SK-N-MC (cell line): ENCODE data around the gene ADGB.

Experiments
- DNase-seq: peaks from one replicate; pipeline ENCODE4 v3.0.0-alpha.2; 2011; ENCODE audit warnings: low read depth, low spot score
- H3K27ac ChIP-seq: fragments of 200-600 bp; sonication (generic); 2 replicates; pipeline ENCODE4 v1.5.1; 2016; ENCODE audit warnings: mixed run types
- H3K36me3 ChIP-seq: fragments of 200-600 bp; sonication (generic); 2 replicates; pipeline ENCODE4 v1.6.1; 2017; ENCODE audit warnings: antibody characterized with exemption, low read length, mixed read lengths; ENCODE audit not compliant: insufficient read depth
- H3K4me3 ChIP-seq: fragments of 200-600 bp; sonication (generic); 2 replicates; pipeline ENCODE4 v1.5.1; 2016
- H3K9ac ChIP-seq: fragments of 200-600 bp; sonication (generic); 2 replicates; pipeline ENCODE4 v1.8.0; 2017; ENCODE audit warnings: mixed run types, mixed read lengths; ENCODE audit not compliant: insufficient read length
- H3K9me3 ChIP-seq: fragments of 200-600 bp; sonication (generic); 2 replicates; pipeline ENCODE4 v1.6.1; 2017; ENCODE audit warnings: low read depth, mild to moderate bottlenecking, antibody characterized with exemption, low read length, moderate library complexity, mixed read lengths
- EZH2 ChIP-seq: fragments of 200-600 bp; sonication (generic); IDR thresholded peaks from one replicate; pipeline ENCODE4 v1.6.1; 2017; ENCODE audit warnings: antibody characterized with exemption
- FOXP2 ChIP-seq: optimal IDR thresholded peaks from 2 replicates; pipeline ENCODE3; 2011; ENCODE audit warnings: mild to moderate bottlenecking, moderate library complexity; ENCODE audit not compliant: insufficient read depth; ENCODE audit errors: extremely low read length, control extremely low read depth
- POLR2AphosphoS5 ChIP-seq: IDR thresholded peaks from 2 replicates; pipeline ENCODE4 v1.6.1; 2012; ENCODE audit warnings: mild to moderate bottlenecking, low read depth, low read length, borderline replicate concordance

Gene ADGB

GRCh38 chr6:146857180-146857979 is 258.6 kb downstream of the ADGB start:
- Histone ChIP-seq H3K27ac (no peak overlapping the region), H3K9me3 (no peaks in the 10 kb centered on the region), H3K36me3 (no peaks in the 10 kb centered on the region), H3K9ac (no peak overlapping the region), H3K4me3 (peak overlapping the region; percentile 61)
- no peak for DNase-seq
- TF ChIP-seq EZH2 = no peak
- TF ChIP-seq POLR2AphosphoS5 = no peak
- no peak for TF ChIP-seq FOXP2

DNA sequence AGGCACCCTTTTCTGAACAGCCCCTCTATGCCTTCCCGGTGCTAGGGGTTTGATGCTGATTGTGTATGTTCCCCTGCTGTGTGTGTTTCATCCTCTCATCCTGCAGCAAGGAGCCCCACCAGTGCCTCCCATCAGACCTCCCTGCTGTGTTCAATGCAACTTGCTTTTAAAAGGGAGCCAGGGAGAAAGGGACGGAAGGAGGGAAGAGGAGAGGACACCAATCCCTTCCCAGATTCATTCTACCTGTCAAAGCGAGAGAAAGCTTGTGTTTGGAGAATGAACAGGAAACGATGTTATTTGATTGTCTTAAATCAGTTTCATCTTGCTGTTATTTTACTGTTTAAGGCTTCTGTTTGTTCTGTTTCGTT is 259.2 kb downstream of the ADGB start:
- Histone ChIP-seq H3K9ac (no peak overlapping the region), H3K9me3 (no peaks in the 10 kb centered on the region), H3K36me3 (no peaks in the 10 kb centered on the region), H3K4me3 (peak overlapping the region; percentile 61), H3K27ac (no peak overlapping the region)
- TF ChIP-seq POLR2AphosphoS5 = no peak
- DNase-seq = no peak

DNA sequence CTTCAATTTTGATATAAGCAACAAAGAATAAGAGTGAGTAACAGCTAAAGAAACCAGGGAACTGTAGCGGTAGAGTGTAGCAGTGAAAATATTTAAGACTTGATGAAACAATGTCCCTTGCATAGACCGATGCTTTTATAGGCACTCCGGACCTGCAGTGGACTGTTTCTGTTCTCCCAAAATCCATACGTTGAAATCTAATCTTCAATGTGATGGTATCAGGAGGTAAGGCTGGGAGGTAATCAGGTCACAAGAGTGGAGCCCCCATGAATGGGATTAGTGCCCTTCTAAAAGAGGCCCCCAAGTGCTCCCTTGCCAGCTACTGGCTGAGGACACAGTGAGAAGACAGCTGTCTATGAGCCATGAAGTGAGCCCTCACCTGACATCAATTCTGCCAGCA is 260.4 kb downstream of the ADGB start:
- H3K4me3 ChIP-seq = no peak overlapping the region
- no peak overlapping the region for H3K27ac ChIP-seq
- no peaks in the 10 kb centered on the region for H3K9me3 ChIP-seq
- no peak overlapping the region for H3K9ac ChIP-seq
- DNase-seq = no peak
- no peaks in the 10 kb centered on the region for H3K36me3 ChIP-seq
- no peak for TF ChIP-seq FOXP2
- TF ChIP-seq POLR2AphosphoS5 = no peak
- no peak for TF ChIP-seq EZH2

DNA sequence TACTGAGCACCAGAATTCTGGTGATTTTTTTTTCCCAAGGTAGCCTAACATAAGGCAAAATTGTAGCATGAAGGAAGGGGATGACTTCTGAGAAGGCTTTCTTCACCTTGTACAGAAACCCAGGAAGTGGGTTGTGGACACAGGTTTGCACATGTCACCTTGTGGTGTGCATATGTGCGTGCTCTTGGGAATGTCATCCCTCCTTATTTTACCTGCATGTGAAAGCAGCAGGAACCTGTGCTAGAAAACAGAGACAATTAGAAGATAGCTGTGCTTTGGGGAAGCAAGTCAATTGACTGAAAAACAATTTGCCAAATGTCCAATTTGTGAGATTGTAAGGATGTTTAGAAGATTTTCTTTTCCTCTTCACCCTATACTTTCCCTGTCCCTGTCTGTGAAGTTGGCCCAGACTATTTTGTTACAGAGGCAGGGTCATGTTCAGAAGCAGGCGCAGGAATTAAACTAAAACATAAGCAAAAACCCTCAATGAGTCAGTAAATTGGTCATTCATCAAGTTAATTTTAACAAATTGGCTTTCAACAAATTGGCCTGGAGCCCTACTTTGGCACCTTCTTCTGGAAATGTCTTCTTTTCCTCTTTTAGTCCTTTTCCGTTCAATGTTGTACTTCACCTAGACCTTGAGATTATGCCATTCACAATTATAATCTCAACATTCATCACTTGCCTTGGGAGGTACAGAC is 261.2 kb downstream of the ADGB start:
- DNase-seq = no peak
- TF ChIP-seq POLR2AphosphoS5 = no peak
- no peak for TF ChIP-seq FOXP2
- TF ChIP-seq EZH2 = no peak
- Histone ChIP-seq H3K9me3 (no peaks in the 10 kb centered on the region), H3K36me3 (no peaks in the 10 kb centered on the region), H3K4me3 (no peak overlapping the region), H3K27ac (no peak overlapping the region), H3K9ac (no peak overlapping the region)

DNA sequence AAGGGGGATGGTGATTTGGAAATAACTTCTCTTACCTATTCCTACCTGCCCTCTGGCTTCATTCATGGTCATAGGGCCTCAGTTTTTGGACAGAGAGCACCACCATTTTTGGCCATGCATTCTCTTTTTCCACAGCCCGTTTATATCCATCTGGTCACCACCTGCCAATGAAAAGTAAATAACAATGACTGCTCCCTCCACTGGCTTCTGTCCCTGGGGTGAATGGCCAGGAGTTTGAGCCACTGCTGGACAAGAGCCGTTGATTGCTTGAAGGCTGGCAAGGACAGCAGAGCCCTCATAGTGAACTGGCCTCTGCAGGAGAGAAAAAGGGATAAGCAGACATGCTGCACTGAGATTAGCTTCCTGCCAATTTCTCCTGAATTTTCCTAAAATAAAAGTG is 261.8 kb downstream of the ADGB start:
- Histone ChIP-seq H3K27ac (no peak overlapping the region), H3K4me3 (no peak overlapping the region), H3K9me3 (no peaks in the 10 kb centered on the region), H3K36me3 (no peaks in the 10 kb centered on the region), H3K9ac (no peak overlapping the region)
- no peak for DNase-seq
- no peak for TF ChIP-seq FOXP2
- TF ChIP-seq POLR2AphosphoS5 = no peak
- no peak for TF ChIP-seq EZH2

- Histone ChIP-seq H3K9me3 (no peaks in the 10 kb centered on the region), H3K27ac (no peak overlapping the region), H3K9ac (no peak overlapping the region), H3K36me3 (no peaks in the 10 kb centered on the region), H3K4me3 (no peak overlapping the region)
- DNase-seq = no peak
- TF ChIP-seq EZH2 = no peak
- no peak for TF ChIP-seq FOXP2
Observed at GRCh38 chr6:146861029-146861563, 262.3 kb downstream of the ADGB start.

- no peak for DNase-seq
- no peak for TF ChIP-seq POLR2AphosphoS5
- TF ChIP-seq FOXP2 = no peak
- TF ChIP-seq EZH2 = no peak
- no peaks in the 10 kb centered on the region for H3K36me3 ChIP-seq
Observed at GRCh38 chr6:146861716-146862115, 262.9 kb downstream of the ADGB start.

DNA sequence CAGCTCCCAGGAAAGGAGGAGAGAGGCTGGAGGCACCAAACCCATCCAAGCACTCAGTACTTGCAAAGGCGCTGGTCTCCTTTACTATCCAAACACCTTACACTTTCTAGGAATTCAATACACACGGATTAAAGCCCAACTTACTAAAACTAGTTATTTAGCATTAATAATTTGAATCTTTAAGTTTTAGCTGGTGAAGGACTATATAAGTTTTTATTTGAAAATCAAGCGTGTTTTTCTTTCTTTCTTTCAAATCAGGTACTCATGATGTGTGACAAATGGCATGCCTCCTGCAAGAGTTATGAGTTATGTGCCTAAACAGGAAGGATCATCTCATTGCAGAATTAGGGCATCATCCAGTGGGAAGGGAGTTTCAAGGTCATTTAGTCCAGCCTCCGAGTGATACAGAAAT is 263.7 kb downstream of the ADGB start:
- Histone ChIP-seq H3K9ac (no peak overlapping the region), H3K27ac (no peak overlapping the region), H3K9me3 (no peaks in the 10 kb centered on the region), H3K36me3 (no peaks in the 10 kb centered on the region), H3K4me3 (no peak overlapping the region)
- no peak for DNase-seq
- no peak for TF ChIP-seq FOXP2
- TF ChIP-seq POLR2AphosphoS5 = no peak

More at GRCh38 chr6:146861716-146862115, 262.9 kb downstream of the ADGB start:
- Histone ChIP-seq H3K9ac (no peak overlapping the region), H3K4me3 (no peak overlapping the region), H3K27ac (no peak overlapping the region), H3K9me3 (no peaks in the 10 kb centered on the region)

DNA sequence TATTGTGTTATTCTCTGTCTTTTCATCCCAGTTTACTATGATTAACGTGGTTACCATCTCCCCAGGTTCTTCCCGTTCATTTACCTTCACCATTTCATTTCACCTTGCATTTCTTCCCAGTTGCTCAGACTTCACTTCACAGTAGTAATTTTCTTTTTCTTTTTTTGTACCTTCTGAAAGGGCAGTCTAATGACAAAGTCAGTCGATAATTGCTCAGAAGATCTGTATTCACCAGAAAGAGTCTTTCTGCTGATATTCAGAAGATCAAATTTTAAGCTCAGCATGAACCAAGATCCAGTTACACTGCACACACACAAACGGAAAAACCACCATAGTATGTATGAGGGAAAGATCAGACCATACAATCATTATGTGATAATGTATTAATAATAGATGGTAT is 265.5 kb downstream of the ADGB start:
- H3K9me3 ChIP-seq = no peaks in the 10 kb centered on the region
- H3K27ac ChIP-seq = no peak overlapping the region
- no peak overlapping the region for H3K4me3 ChIP-seq
- no peak for DNase-seq
- no peak overlapping the region for H3K9ac ChIP-seq
- H3K36me3 ChIP-seq = no peaks in the 10 kb centered on the region
- TF ChIP-seq EZH2 (no peak), POLR2AphosphoS5 (no peak), FOXP2 (no peak)
